GM23338 (cell line): ENCODE results near the gene PCYT2. TPM values are rescaled to one million over a fixed set of nuclear protein-coding genes. Genes with fewer than 3 reads are reported as not detected.

ENCODE experiments used
- ATAC-seq: fragments of 200-7000 bp; cut with Tn5 transposase; 3 replicates; pipeline ENCODE4 v1.9.1; 2020
- DNase-seq: peaks from one replicate; pipeline ENCODE4 v3.0.0-alpha.2; 2015; ENCODE audit warnings: low spot score
- H2AFZ ChIP-seq: fragments of 200-600 bp; sonication (generic); 2 replicates; pipeline ENCODE4 v1.8.0; 2016; ENCODE audit warnings: antibody characterized with exemption, mild to moderate bottlenecking, moderate library complexity
- H3F3A ChIP-seq: fragments of 200-600 bp; sonication (generic); replicated peaks from 2 replicates; pipeline ENCODE4 v1.8.0; 2017; ENCODE audit warnings: antibody characterized with exemption, mixed run types, low read depth
- H3K27ac ChIP-seq: fragments of 200-600 bp; sonication (generic); 2 replicates; pipeline ENCODE4 v1.6.1; 2016; ENCODE audit warnings: low read depth
- H3K27me3 ChIP-seq: fragments of 200-600 bp; sonication (generic); 2 replicates; pipeline ENCODE4 v1.8.0; 2016; ENCODE audit warnings: mild to moderate bottlenecking, mixed run types, moderate library complexity; ENCODE audit not compliant: insufficient read depth
- H3K36me3 ChIP-seq: fragments of 200-600 bp; sonication (generic); 2 replicates; pipeline ENCODE4 v1.8.0; 2016; ENCODE audit warnings: mild to moderate bottlenecking; ENCODE audit not compliant: insufficient read depth
- H3K4me1 ChIP-seq: fragments of 200-600 bp; sonication (generic); 2 replicates; pipeline ENCODE4 v1.8.0; 2016; ENCODE audit warnings: mild to moderate bottlenecking, moderate library complexity; ENCODE audit not compliant: insufficient read depth
- H3K4me2 ChIP-seq: fragments of 200-600 bp; sonication (generic); 2 replicates; pipeline ENCODE4 v1.7.1; 2017; ENCODE audit warnings: mixed run types
- H3K4me3 ChIP-seq: fragments of 200-600 bp; sonication (generic); 2 replicates; pipeline ENCODE4 v1.6.1; 2016; ENCODE audit warnings: mixed run types
- H3K79me2 ChIP-seq: fragments of 200-600 bp; sonication (generic); replicated peaks from 2 replicates; pipeline ENCODE4 v1.8.0; 2017; ENCODE audit warnings: mild to moderate bottlenecking; ENCODE audit not compliant: insufficient read depth
- H3K9me2 ChIP-seq: fragments of 200-600 bp; sonication (generic); 2 replicates; pipeline ENCODE4 v1.8.0; 2017; ENCODE audit not compliant: insufficient read depth
- H4K20me1 ChIP-seq: fragments of 200-600 bp; sonication (generic); replicated peaks from 2 replicates; pipeline ENCODE4 v1.8.0; 2017; ENCODE audit warnings: mild to moderate bottlenecking; ENCODE audit not compliant: insufficient read depth
- H3K27ac Mint-ChIP-seq: 2 replicates; pipeline ENCODE4 v1.8.0; 2020; ENCODE audit warnings: inconsistent platforms, mild to moderate bottlenecking, moderate library complexity, mixed read lengths
- H3K27me3 Mint-ChIP-seq: 3 replicates; pipeline ENCODE4 v1.8.0; 2022; ENCODE audit warnings: low read depth, mild to moderate bottlenecking, moderate library complexity, mixed read lengths, inconsistent platforms; ENCODE audit not compliant: insufficient read depth, poor library complexity
- H3K36me3 Mint-ChIP-seq: 3 replicates; pipeline ENCODE4 v1.8.0; 2021; ENCODE audit warnings: low read depth, mild to moderate bottlenecking, inconsistent platforms, moderate library complexity, mixed read lengths
- H3K4me1 Mint-ChIP-seq: 3 replicates; pipeline ENCODE4 v1.8.0; 2020; ENCODE audit warnings: mild to moderate bottlenecking, inconsistent platforms, mixed read lengths
- H3K4me3 Mint-ChIP-seq: 3 replicates; pipeline ENCODE4 v1.8.0; 2021; ENCODE audit warnings: moderate library complexity, mild to moderate bottlenecking, inconsistent platforms, mixed read lengths
- H3K9me3 Mint-ChIP-seq: 3 replicates; pipeline ENCODE4 v1.8.0; 2020; ENCODE audit warnings: moderate library complexity, mild to moderate bottlenecking, inconsistent platforms, mixed read lengths
- EZH2 ChIP-seq: fragments of 200-600 bp; sonication (generic); IDR thresholded peaks from one replicate; pipeline ENCODE4 v1.8.0; 2017; ENCODE audit warnings: antibody characterized with exemption, mild to moderate bottlenecking, low read depth; ENCODE audit not compliant: unreplicated experiment
- EZH2phosphoT487 ChIP-seq: fragments of 200-600 bp; sonication (generic); IDR thresholded peaks from one replicate; pipeline ENCODE4 v1.8.1; 2018; ENCODE audit warnings: antibody characterized with exemption; ENCODE audit not compliant: unreplicated experiment
- JUNB ChIP-seq: IDR thresholded peaks from one replicate; pipeline ENCODE4 v1.6.1; 2016; ENCODE audit warnings: antibody characterized with exemption; ENCODE audit not compliant: unreplicated experiment
- POLR2AphosphoS5 ChIP-seq: IDR thresholded peaks from 2 replicates; pipeline ENCODE4 v1.6.1; 2016; ENCODE audit warnings: antibody characterized with exemption, low read depth
- STAT1 ChIP-seq: IDR thresholded peaks from one replicate; pipeline ENCODE4 v1.6.1; 2016; ENCODE audit warnings: antibody characterized with exemption; ENCODE audit not compliant: unreplicated experiment
- polyA plus RNA-seq: library from polyadenylated mRNA; unstranded; fragments of >200 nt; fragmentation: Nextera tagmentation; extraction: Ambion mirVana; gene quantifications from 2 replicates; pipeline ENCODE4 v1.2.1, GENCODE V29; 2016
- total RNA-seq: library from RNA; depleted of rRNA; stranded (reverse); fragments of >200 nt; shearing (Covaris generic); gene quantifications from 2 replicates; pipeline ENCODE4 v1.2.3, GENCODE V29; 2014
- TF ChIP-seq, protein P1 (sequence below), 2 experiments: fragments of 200-600 bp in 1 of 2; sonication (generic) in 1 of 2; conservative IDR thresholded peaks; 2 replicates each; pipeline versions ENCODE4 v1.5.1 to v1.6.1; 2016 to 2017; ENCODE audit warnings: antibody characterized with exemption in 2 of 2, low read depth in 2 of 2, mild to moderate bottlenecking in 2 of 2, moderate library complexity in 1 of 2
- TF ChIP-seq, protein P2 (sequence below): fragments of 250-450 bp; sonication (Bioruptor Pico); IDR thresholded peaks from 2 replicates; pipeline ENCODE4 v1.5.0; 2020; ENCODE audit warnings: mild to moderate bottlenecking, moderate library complexity

PCYT2 gene
- total and polyA plus RNA-seq, 2 experiments from 2014 or later = 51.6 to 82.9 TPM

DNA sequence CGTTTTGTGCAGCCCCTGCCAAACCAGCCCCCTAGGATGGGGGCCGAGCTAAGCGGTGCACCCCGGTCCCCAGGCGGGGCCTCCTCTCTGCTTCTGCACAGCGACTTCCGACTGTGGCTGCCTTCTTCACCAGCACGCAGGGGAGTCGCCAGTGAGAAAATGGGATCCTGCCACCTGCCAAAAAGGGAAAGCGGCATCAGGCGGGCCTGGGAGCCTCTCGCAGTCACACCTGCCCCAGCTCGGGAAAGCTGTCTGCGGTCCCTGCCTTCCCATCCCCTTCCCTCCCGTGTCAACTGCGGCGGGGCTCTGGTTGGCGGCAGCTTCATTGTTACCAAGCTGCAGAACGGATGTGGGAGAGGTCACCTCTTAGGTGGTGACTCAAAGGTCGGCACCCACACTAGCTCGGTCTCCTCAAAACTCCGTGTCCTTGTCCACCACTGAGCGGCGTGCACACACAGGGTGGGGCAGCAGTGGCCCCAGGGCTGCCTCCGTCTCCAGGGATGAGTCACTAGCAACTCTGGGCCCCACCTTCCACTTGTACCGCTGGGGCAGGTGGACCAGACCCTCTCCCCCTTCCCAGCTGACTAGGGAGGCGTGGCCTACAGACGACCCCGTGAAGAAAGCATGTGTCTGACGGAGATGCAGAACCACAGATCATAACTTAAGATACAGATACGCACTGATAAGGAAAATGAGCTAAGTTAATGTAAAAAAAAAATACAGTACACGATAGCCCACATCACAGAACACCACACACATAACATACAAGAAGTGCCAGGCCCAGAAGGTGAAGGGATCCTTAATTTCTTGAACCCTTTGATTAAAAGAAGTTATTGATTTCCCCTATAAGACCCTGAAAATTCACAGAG, 1.5 kb upstream of the PCYT2 start (continued):
- TF ChIP-seq, protein P1, sequence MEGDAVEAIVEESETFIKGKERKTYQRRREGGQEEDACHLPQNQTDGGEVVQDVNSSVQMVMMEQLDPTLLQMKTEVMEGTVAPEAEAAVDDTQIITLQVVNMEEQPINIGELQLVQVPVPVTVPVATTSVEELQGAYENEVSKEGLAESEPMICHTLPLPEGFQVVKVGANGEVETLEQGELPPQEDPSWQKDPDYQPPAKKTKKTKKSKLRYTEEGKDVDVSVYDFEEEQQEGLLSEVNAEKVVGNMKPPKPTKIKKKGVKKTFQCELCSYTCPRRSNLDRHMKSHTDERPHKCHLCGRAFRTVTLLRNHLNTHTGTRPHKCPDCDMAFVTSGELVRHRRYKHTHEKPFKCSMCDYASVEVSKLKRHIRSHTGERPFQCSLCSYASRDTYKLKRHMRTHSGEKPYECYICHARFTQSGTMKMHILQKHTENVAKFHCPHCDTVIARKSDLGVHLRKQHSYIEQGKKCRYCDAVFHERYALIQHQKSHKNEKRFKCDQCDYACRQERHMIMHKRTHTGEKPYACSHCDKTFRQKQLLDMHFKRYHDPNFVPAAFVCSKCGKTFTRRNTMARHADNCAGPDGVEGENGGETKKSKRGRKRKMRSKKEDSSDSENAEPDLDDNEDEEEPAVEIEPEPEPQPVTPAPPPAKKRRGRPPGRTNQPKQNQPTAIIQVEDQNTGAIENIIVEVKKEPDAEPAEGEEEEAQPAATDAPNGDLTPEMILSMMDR (conservative IDR thresholded peaks at IDR 0.05; ENCODE audit: low read depth in 2 of 2) = no peak
- TF ChIP-seq, protein P2, sequence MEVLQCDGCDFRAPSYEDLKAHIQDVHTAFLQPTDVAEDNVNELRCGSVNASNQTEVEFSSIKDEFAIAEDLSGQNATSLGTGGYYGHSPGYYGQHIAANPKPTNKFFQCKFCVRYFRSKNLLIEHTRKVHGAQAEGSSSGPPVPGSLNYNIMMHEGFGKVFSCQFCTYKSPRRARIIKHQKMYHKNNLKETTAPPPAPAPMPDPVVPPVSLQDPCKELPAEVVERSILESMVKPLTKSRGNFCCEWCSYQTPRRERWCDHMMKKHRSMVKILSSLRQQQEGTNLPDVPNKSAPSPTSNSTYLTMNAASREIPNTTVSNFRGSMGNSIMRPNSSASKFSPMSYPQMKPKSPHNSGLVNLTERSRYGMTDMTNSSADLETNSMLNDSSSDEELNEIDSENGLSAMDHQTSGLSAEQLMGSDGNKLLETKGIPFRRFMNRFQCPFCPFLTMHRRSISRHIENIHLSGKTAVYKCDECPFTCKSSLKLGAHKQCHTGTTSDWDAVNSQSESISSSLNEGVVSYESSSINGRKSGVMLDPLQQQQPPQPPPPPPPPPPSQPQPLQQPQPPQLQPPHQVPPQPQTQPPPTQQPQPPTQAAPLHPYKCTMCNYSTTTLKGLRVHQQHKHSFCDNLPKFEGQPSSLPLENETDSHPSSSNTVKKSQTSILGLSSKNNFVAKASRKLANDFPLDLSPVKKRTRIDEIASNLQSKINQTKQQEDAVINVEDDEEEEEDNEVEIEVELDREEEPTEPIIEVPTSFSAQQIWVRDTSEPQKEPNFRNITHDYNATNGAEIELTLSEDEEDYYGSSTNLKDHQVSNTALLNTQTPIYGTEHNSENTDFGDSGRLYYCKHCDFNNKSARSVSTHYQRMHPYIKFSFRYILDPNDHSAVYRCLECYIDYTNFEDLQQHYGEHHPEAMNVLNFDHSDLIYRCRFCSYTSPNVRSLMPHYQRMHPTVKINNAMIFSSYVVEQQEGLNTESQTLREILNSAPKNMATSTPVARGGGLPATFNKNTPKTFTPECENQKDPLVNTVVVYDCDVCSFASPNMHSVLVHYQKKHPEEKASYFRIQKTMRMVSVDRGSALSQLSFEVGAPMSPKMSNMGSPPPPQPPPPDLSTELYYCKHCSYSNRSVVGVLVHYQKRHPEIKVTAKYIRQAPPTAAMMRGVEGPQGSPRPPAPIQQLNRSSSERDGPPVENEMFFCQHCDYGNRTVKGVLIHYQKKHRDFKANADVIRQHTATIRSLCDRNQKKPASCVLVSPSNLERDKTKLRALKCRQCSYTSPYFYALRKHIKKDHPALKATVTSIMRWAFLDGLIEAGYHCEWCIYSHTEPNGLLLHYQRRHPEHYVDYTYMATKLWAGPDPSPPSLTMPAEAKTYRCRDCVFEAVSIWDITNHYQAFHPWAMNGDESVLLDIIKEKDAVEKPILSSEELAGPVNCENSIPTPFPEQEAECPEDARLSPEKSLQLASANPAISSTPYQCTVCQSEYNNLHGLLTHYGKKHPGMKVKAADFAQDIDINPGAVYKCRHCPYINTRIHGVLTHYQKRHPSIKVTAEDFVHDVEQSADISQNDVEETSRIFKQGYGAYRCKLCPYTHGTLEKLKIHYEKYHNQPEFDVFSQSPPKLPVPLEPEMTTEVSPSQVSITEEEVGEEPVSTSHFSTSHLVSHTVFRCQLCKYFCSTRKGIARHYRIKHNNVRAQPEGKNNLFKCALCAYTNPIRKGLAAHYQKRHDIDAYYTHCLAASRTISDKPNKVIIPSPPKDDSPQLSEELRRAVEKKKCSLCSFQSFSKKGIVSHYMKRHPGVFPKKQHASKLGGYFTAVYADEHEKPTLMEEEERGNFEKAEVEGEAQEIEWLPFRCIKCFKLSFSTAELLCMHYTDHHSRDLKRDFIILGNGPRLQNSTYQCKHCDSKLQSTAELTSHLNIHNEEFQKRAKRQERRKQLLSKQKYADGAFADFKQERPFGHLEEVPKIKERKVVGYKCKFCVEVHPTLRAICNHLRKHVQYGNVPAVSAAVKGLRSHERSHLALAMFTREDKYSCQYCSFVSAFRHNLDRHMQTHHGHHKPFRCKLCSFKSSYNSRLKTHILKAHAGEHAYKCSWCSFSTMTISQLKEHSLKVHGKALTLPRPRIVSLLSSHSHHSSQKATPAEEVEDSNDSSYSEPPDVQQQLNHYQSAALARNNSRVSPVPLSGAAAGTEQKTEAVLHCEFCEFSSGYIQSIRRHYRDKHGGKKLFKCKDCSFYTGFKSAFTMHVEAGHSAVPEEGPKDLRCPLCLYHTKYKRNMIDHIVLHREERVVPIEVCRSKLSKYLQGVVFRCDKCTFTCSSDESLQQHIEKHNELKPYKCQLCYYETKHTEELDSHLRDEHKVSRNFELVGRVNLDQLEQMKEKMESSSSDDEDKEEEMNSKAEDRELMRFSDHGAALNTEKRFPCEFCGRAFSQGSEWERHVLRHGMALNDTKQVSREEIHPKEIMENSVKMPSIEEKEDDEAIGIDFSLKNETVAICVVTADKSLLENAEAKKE = no peak
- TF ChIP-seq EZH2 (no peak), POLR2AphosphoS5 (no peak), EZH2phosphoT487 (no peak), STAT1 (no peak)

DNA sequence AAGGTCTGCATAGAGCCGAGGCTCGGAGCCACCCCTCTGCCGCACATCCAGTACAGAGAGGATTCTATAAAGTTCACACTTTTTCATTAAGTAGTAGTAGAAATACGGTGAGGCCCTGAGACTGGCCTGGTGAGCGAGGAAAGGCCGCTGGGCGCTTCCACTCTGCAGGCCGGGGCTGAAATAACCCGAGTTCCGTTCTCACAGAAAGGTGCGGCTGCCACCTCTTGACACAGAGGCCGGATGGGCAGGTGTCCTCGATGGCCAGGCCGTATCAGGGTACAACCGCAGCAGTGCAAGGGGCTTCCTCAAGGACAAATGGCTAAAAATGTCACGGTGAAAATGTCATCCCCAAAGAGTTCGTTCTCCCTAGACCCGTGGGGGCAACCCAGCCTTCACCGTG, 770 bp upstream of the PCYT2 start:
- peaks cover 6% of the 10 kb centered on the region; the same call in 1 of the 2 replicates for H3K36me3 ChIP-seq
- H3K27ac Mint-ChIP-seq = no peak overlapping the region
- DNase-seq (no peak), ATAC-seq (no peak)
- H3K4me2 ChIP-seq = peak overlapping the region; percentile 71
- H3K36me3 Mint-ChIP-seq = peaks cover 39% of the 10 kb centered on the region
- H3K4me3 ChIP-seq = peak overlapping the region; percentile 53
- no peak overlapping the region; the same call in 1 of the 2 replicates for H2AFZ ChIP-seq
- H3K4me1 Mint-ChIP-seq = peaks cover 9% of the 10 kb centered on the region
- H3K4me1 ChIP-seq = peaks cover 12% of the 10 kb centered on the region
- H3K27me3 ChIP-seq = no peaks in the 10 kb centered on the region
- H3F3A ChIP-seq = peaks cover 33% of the 10 kb centered on the region
- no peaks in the 10 kb centered on the region for H3K9me2 ChIP-seq
- peak overlapping the region; percentile 59 for H3K4me3 Mint-ChIP-seq
- H3K27ac ChIP-seq = peak overlapping the region; percentile 85; the same call in 1 of the 2 replicates
- H3K27me3 Mint-ChIP-seq = peaks cover 18% of the 10 kb centered on the region
- peaks cover 16% of the 10 kb centered on the region for H3K79me2 ChIP-seq
- peaks cover 9% of the 10 kb centered on the region for H4K20me1 ChIP-seq
- H3K9me3 Mint-ChIP-seq = no peaks in the 10 kb centered on the region
- TF ChIP-seq, protein P1 (conservative IDR thresholded peaks at IDR 0.05; ENCODE audit: low read depth in 2 of 2) = 0 out of 4 replicates have a peak, but pooled peaks of 1 of the 2 experiments have one; percentile 5
- no peak for TF ChIP-seq JUNB
- no peak for TF ChIP-seq EZH2
- no peak for TF ChIP-seq EZH2phosphoT487
